Osteocyte (in vitro differentiated cells): ENCODE data around the gene HNF1B. TPM values are rescaled to one million over a fixed set of nuclear protein-coding genes. Genes with fewer than 3 reads are reported as not detected.

Experiments used
- DNase-seq: peaks from one replicate; pipeline ENCODE4 v3.0.0; 2021; ENCODE audit warnings: mixed read lengths; ENCODE audit not compliant: unreplicated experiment; ENCODE audit errors: extremely low spot score
- H3K27ac Mint-ChIP-seq: one replicate; pipeline ENCODE4 v1.8.0; 2021; ENCODE audit warnings: mild to moderate bottlenecking, mixed read lengths; ENCODE audit not compliant: unreplicated experiment
- H3K27me3 Mint-ChIP-seq: one replicate; pipeline ENCODE4 v1.8.0; 2021; ENCODE audit warnings: mixed read lengths; ENCODE audit not compliant: unreplicated experiment
- H3K36me3 Mint-ChIP-seq: one replicate; pipeline ENCODE4 v1.8.0; 2021; ENCODE audit warnings: mixed read lengths; ENCODE audit not compliant: unreplicated experiment
- H3K4me1 Mint-ChIP-seq: one replicate; pipeline ENCODE4 v1.8.0; 2021; ENCODE audit warnings: mixed read lengths; ENCODE audit not compliant: unreplicated experiment
- H3K4me3 Mint-ChIP-seq: one replicate; pipeline ENCODE4 v1.8.0; 2021; ENCODE audit warnings: mild to moderate bottlenecking, moderate library complexity, mixed read lengths; ENCODE audit not compliant: unreplicated experiment
- H3K9me3 Mint-ChIP-seq: one replicate; pipeline ENCODE4 v1.8.0; 2021; ENCODE audit warnings: mixed read lengths; ENCODE audit not compliant: unreplicated experiment
- total RNA-seq: library from RNA; stranded (reverse); gene quantifications from 2 replicates; pipeline ENCODE4 v1.2.1, GENCODE V29; 2021
- TF ChIP-seq, protein P1 (sequence below): fragments of 200-600 bp; sonication (generic); IDR thresholded peaks from 2 replicates; pipeline ENCODE4 v1.5.0; 2021; ENCODE audit warnings: antibody characterized with exemption, mild to moderate bottlenecking, moderate library complexity

Gene HNF1B
- total RNA-seq, 1 donor from 2014 or later, result 8.1 TPM

DNA sequence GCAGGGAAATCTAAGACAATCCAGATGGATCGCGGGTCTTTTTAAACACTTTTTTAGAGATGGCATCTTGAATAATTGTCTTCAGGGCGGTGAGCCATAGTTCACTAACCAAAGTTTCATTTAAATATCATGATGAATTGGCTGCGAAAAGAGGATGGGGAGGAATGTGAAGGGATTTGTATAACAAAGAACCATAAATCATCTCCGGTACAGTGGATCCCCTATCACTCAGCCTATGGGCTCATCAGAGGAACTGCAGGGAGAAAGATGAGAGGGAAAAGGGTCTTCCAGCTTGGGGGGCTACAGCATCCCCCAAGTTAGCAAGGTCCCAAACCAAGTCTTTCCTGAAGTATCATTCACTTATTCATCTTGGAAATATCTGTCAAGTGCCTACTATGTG is 84.9 kb downstream of the HNF1B start:
- Mint-ChIP-seq H3K36me3 (no peaks in the 10 kb centered on the region), H3K9me3 (no peaks in the 10 kb centered on the region), H3K27me3 (no peaks in the 10 kb centered on the region), H3K4me3 (no peak overlapping the region), H3K27ac (no peak overlapping the region), H3K4me1 (no peaks in the 10 kb centered on the region)
- DNase-seq, result no peak
- TF ChIP-seq, protein P1, sequence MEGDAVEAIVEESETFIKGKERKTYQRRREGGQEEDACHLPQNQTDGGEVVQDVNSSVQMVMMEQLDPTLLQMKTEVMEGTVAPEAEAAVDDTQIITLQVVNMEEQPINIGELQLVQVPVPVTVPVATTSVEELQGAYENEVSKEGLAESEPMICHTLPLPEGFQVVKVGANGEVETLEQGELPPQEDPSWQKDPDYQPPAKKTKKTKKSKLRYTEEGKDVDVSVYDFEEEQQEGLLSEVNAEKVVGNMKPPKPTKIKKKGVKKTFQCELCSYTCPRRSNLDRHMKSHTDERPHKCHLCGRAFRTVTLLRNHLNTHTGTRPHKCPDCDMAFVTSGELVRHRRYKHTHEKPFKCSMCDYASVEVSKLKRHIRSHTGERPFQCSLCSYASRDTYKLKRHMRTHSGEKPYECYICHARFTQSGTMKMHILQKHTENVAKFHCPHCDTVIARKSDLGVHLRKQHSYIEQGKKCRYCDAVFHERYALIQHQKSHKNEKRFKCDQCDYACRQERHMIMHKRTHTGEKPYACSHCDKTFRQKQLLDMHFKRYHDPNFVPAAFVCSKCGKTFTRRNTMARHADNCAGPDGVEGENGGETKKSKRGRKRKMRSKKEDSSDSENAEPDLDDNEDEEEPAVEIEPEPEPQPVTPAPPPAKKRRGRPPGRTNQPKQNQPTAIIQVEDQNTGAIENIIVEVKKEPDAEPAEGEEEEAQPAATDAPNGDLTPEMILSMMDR, result no peak

DNA sequence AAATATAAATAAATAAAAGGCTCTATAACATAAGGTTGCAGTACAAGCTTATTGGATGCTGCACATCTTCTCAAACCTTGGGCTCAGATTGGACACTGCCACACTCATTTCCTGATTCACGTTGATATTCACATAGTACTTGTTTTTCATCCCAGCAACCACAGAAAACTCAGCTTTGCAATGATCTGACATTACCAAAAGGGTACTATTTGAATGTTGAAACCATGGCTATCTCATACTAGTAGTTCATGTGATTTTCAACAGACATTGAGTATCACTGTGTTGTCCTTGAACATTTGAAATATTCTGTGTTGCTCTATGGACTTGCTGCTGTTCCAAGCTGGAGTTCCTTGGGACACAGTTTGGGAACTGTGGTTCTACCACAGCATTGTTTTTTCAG is 87.7 kb downstream of the HNF1B start:
- no peak overlapping the region for H3K27ac Mint-ChIP-seq
- TF ChIP-seq, protein P1, result no peak

DNA sequence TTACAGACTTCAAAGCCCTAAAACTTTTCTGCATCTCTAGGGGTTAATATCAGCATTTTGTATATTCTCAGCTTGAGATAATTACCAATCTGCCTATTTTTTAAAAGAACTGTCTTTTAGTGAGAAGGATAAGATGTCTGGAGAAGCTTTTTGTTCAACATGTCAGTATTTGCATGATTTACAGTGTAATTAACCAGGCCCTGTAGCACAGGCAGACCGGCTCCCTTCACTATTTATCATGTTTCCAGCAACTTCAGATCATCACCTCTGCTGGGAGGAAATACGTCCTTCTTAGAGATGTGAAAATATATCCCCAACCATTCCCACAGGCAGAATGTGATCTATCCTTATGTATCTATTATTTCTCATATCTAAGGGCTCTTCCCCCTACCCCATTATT is 93.0 kb downstream of the HNF1B start:
- peaks cover 18% of the 10 kb centered on the region for H3K4me1 Mint-ChIP-seq
- no peaks in the 10 kb centered on the region for H3K36me3 Mint-ChIP-seq
- no peak overlapping the region for H3K4me3 Mint-ChIP-seq
- TF ChIP-seq, protein P1, result no peak
- H3K27ac Mint-ChIP-seq, result no peak overlapping the region
- no peak for DNase-seq
- H3K27me3 Mint-ChIP-seq, result no peaks in the 10 kb centered on the region
- H3K9me3 Mint-ChIP-seq, result no peaks in the 10 kb centered on the region

More for the DNA sequence above, 87.7 kb downstream of the HNF1B start:
- Mint-ChIP-seq H3K27me3 (no peaks in the 10 kb centered on the region), H3K4me1 (no peaks in the 10 kb centered on the region), H3K4me3 (no peak overlapping the region), H3K36me3 (no peaks in the 10 kb centered on the region), H3K9me3 (no peaks in the 10 kb centered on the region)
- no peak for DNase-seq

DNA sequence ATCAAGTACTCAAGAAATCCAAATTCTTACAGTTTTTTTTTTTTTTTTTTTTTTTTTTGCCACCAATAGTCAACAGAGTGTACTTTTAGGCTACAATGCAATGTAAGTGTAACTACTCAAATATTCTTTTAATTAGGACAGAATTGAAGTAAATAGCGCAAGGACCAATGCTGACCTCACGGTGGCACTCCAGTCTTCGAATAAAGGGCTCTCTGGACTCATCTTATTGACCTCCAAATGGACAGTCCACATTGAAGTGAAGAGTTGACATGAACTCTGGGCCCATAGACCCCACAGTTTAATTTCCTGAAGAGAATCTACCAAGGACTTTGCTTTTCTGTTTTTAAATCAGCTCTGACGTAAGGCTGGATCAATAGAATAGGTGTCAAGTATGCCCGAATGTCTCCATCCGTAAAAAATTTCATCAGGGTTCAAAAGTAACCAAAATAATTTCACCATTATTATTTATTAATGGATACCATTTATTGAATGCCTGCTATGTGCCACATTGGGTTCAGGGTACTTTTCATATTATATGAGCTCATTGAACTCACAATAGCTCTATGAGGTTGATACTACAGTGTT is 94.3 kb downstream of the HNF1B start:
- Mint-ChIP-seq H3K9me3 (no peaks in the 10 kb centered on the region), H3K27me3 (no peaks in the 10 kb centered on the region)

DNA sequence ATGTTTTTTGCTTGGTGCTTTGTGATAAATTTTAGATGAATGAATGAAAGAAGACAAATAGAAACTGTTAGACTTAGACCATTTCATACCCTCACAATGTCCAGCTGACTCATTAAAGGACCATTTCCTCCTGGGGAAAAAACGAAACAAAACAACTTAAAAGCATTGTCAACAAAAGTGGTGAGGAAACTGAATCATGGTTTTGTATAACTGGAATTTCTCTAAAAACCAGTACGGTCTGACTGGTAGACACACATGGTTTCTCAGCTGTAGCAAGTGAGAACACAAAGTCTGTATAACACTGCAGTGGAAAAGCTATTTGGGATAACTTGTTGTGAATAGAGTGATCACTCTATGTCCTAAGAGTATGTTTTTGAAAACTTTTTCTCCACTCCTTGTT is 96.3 kb downstream of the HNF1B start:
- Mint-ChIP-seq H3K4me1 (peaks cover 23% of the 10 kb centered on the region), H3K4me3 (no peak overlapping the region), H3K27me3 (no peaks in the 10 kb centered on the region), H3K36me3 (no peaks in the 10 kb centered on the region), H3K27ac (peak overlapping the region; percentile 72), H3K9me3 (no peaks in the 10 kb centered on the region)
- DNase-seq, result no peak
- TF ChIP-seq, protein P1, result no peak

More for the DNA sequence above, 94.3 kb downstream of the HNF1B start:
- H3K4me3 Mint-ChIP-seq, result no peak overlapping the region
- peaks cover 18% of the 10 kb centered on the region for H3K4me1 Mint-ChIP-seq
- H3K27ac Mint-ChIP-seq, result no peak overlapping the region
- H3K36me3 Mint-ChIP-seq, result no peaks in the 10 kb centered on the region
- TF ChIP-seq, protein P1, result peak; percentile 67
- DNase-seq, result no peak
